SU-DHL-6 (cell line): ENCODE data around the gene ZFP3.

ENCODE experiments used
- CTCF ChIP-seq: fragments of 200-600 bp; sonication (generic); IDR thresholded peaks from one replicate; pipeline ENCODE4 v1.5.1; 2017; ENCODE audit warnings: antibody characterized with exemption, mild to moderate bottlenecking, low read length, moderate library complexity; ENCODE audit not compliant: insufficient read depth, poor library complexity, severe bottlenecking
- EZH2phosphoT487 ChIP-seq: fragments of 200-600 bp; sonication (generic), shearing (Covaris generic); conservative IDR thresholded peaks from 2 replicates; pipeline ENCODE4 v1.6.1; 2018; ENCODE audit warnings: mild to moderate bottlenecking, antibody characterized with exemption, low read length, moderate library complexity, mixed read lengths

DNA sequence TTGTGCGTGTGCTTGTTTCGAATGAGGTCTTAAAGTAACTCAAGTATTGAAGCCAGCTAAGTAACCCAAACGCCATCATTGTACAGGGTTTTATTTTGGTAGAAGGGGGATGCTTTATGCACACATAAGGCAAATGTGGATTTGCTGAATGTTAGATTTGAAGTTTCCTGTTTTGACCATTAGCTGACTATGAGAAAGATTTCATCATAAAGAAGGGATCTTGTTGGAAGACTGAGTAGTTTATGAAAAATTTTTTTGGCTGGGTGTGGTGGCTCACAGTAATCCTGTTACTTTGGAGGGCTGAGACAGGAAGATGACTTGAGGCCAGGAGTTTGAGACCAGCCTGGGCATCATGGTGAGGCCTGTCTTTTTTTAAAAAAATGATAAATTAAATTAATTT, 10.0 kb upstream of the ZFP3 start:
- no peak for TF ChIP-seq CTCF
- TF ChIP-seq EZH2phosphoT487, result no peak
